Loucy (cell line): Measurements from ENCODE around the gene CRYL1.

Source experiments
- H2AFZ ChIP-seq: fragments of 200-600 bp; sonication (generic); 2 replicates; pipeline ENCODE4 v1.6.0; 2016; ENCODE audit warnings: antibody characterized with exemption, mild to moderate bottlenecking, low read length, moderate library complexity
- H3F3A ChIP-seq: fragments of 200-600 bp; 2 replicates; pipeline ENCODE4 v1.6.0; 2016; ENCODE audit warnings: antibody characterized with exemption, low read depth, mild to moderate bottlenecking
- H3K27me3 ChIP-seq: fragments of 200-600 bp; sonication (generic); 2 replicates; pipeline ENCODE4 v1.6.1; 2014; ENCODE audit warnings: low read length, mild to moderate bottlenecking; ENCODE audit not compliant: insufficient read depth, poor library complexity, severe bottlenecking
- H3K36me3 ChIP-seq: fragments of 200-600 bp; sonication (generic); 2 replicates; pipeline ENCODE4 v1.6.1; 2016; ENCODE audit warnings: low read length; ENCODE audit not compliant: insufficient read depth
- H3K4me1 ChIP-seq: fragments of 200-600 bp; sonication (generic); 2 replicates; pipeline ENCODE4 v1.5.1; 2014; ENCODE audit warnings: low read length, mild to moderate bottlenecking; ENCODE audit not compliant: insufficient read depth, poor library complexity, severe bottlenecking
- H3K4me2 ChIP-seq: fragments of 200-600 bp; sonication (generic); 2 replicates; pipeline ENCODE4 v1.6.0; 2014; ENCODE audit warnings: antibody characterized with exemption, low read length, low read depth, mild to moderate bottlenecking; ENCODE audit not compliant: poor library complexity, severe bottlenecking
- H3K4me3 ChIP-seq: fragments of 200-600 bp; sonication (generic); 2 replicates; pipeline ENCODE4 v1.5.1; 2014; ENCODE audit warnings: low read length, mild to moderate bottlenecking, mixed read lengths; ENCODE audit not compliant: poor library complexity, severe bottlenecking
- H3K79me2 ChIP-seq: fragments of 200-600 bp; sonication (generic); 2 replicates; pipeline ENCODE4 v1.6.1; 2014; ENCODE audit warnings: low read length; ENCODE audit not compliant: insufficient read depth
- H3K9ac ChIP-seq: fragments of 200-600 bp; sonication (generic); 2 replicates; pipeline ENCODE4 v1.6.0; 2014; ENCODE audit warnings: mild to moderate bottlenecking, low read depth, low read length, moderate library complexity; ENCODE audit not compliant: poor library complexity, severe bottlenecking
- H3K9me2 ChIP-seq: fragments of 200-600 bp; sonication (generic); replicated peaks from 2 replicates; pipeline ENCODE4 v1.6.1; 2016; ENCODE audit warnings: low read depth, low read length, mixed read lengths
- H3K9me3 ChIP-seq: fragments of 200-600 bp; sonication (generic); 2 replicates; pipeline ENCODE4 v1.6.1; 2014; ENCODE audit warnings: mild to moderate bottlenecking, antibody characterized with exemption, low read length, low read depth; ENCODE audit not compliant: insufficient read depth
- H4K20me1 ChIP-seq: fragments of 200-600 bp; sonication (generic); 2 replicates; pipeline ENCODE4 v1.6.0; 2014; ENCODE audit warnings: antibody characterized with exemption, low read length, mild to moderate bottlenecking; ENCODE audit not compliant: insufficient read depth, poor library complexity, severe bottlenecking
- EZH2phosphoT487 ChIP-seq: fragments of 200-600 bp; IDR thresholded peaks from 2 replicates; pipeline ENCODE4 v1.6.1; 2018; ENCODE audit warnings: antibody characterized with exemption, mild to moderate bottlenecking, moderate library complexity, borderline replicate concordance
- TF ChIP-seq, protein P1 (sequence below): fragments of 200-600 bp; sonication (generic); conservative IDR thresholded peaks from 2 replicates; pipeline ENCODE4 v1.5.1; 2014; ENCODE audit warnings: mild to moderate bottlenecking, antibody characterized with exemption, low read length

Gene CRYL1

DNA sequence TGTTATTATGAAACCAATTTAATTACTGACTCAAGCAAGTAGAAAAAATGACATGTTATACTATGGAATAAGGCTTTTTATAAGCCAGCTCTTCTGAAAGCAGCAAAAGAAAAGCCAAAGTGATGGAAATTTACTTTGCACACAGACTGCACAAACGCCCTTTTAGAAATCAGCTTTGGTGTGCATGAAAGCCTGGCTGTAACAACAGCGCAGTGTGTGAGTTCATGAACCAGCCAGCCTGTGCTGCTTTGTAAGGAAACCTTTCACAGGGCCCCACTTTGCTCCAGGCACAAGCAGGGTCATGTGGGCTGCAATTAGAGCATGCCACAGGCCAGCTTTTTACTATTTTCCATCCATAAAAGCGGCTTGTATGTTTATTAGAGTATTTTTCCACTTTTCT lies 27.7 kb upstream of the CRYL1 start:
- Histone ChIP-seq H3K79me2 (no peaks in the 10 kb centered on the region), H3K36me3 (no peaks in the 10 kb centered on the region), H3K9me3 (no peaks in the 10 kb centered on the region), H3K4me3 (no peak overlapping the region), H2AFZ (no peak overlapping the region), H3K4me1 (peaks cover 6% of the 10 kb centered on the region), H3K9me2 (no peaks in the 10 kb centered on the region), H3K27me3 (no peaks in the 10 kb centered on the region), H3K9ac (no peak overlapping the region), H3K4me2 (no peak overlapping the region), H4K20me1 (no peaks in the 10 kb centered on the region), H3F3A (no peaks in the 10 kb centered on the region)
- no peak for TF ChIP-seq EZH2phosphoT487
- TF ChIP-seq, protein P1, sequence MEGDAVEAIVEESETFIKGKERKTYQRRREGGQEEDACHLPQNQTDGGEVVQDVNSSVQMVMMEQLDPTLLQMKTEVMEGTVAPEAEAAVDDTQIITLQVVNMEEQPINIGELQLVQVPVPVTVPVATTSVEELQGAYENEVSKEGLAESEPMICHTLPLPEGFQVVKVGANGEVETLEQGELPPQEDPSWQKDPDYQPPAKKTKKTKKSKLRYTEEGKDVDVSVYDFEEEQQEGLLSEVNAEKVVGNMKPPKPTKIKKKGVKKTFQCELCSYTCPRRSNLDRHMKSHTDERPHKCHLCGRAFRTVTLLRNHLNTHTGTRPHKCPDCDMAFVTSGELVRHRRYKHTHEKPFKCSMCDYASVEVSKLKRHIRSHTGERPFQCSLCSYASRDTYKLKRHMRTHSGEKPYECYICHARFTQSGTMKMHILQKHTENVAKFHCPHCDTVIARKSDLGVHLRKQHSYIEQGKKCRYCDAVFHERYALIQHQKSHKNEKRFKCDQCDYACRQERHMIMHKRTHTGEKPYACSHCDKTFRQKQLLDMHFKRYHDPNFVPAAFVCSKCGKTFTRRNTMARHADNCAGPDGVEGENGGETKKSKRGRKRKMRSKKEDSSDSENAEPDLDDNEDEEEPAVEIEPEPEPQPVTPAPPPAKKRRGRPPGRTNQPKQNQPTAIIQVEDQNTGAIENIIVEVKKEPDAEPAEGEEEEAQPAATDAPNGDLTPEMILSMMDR, result no peak

DNA sequence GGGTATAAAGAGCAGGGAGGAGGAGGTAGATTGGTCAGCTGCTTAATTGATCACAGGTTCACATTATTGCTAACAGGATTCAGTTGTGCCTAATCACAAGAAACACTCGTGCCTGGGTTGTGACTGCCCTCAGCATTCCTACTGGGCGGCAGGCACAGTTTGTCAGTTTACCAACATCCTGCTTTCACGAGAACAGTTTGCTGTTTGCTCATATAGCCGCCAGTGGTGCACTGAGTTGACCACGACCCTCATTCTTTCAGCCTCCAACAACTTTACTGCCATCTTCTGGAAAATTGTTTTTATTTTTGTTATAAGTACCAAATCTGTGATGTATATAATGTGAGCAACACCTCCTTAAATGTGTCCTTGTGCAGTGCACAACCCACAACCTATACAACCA lies 25.1 kb upstream of the CRYL1 start:
- TF ChIP-seq EZH2phosphoT487, result no peak
- TF ChIP-seq, protein P1, result peak; percentile 45
- Histone ChIP-seq H3K4me3 (no peak overlapping the region), H3K9me2 (no peaks in the 10 kb centered on the region), H3K79me2 (no peaks in the 10 kb centered on the region), H2AFZ (peak overlapping the region; percentile 61), H3K9me3 (no peaks in the 10 kb centered on the region), H4K20me1 (no peaks in the 10 kb centered on the region), H3F3A (no peaks in the 10 kb centered on the region), H3K27me3 (no peaks in the 10 kb centered on the region), H3K4me1 (peaks cover 16% of the 10 kb centered on the region), H3K4me2 (no peak overlapping the region), H3K36me3 (no peaks in the 10 kb centered on the region), H3K9ac (no peak overlapping the region)

DNA sequence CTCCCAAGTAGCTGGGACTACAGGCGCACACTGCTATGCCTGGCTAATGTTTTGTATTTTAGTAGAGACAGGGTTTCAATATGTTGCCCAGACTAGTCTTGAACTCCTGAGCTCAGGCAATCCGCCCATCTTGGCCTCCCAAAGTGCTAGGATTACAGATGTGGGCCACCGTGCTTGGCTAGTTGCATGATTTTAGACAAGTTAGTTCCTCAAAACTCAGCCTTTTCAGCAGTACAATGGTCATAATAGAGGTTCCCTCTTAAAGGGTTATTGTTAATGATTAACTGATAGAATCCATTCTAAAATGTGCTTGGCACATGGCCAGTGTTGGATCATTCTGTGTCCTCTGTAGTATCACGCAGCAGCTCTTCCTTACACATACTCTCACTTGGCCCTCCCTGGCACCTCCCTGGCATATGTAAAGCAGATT lies 21.8 kb upstream of the CRYL1 start:
- H4K20me1 ChIP-seq, result no peaks in the 10 kb centered on the region
- no peak overlapping the region for H3K9ac ChIP-seq
- no peaks in the 10 kb centered on the region for H3F3A ChIP-seq
- H2AFZ ChIP-seq, result peak overlapping the region; percentile 2; the same call in 1 of the 2 replicates
- no peak overlapping the region for H3K4me3 ChIP-seq
- H3K9me2 ChIP-seq, result no peaks in the 10 kb centered on the region
- H3K79me2 ChIP-seq, result no peaks in the 10 kb centered on the region
- no peak for TF ChIP-seq EZH2phosphoT487
- TF ChIP-seq, protein P1, result no peak
- H3K4me1 ChIP-seq, result peaks cover 21% of the 10 kb centered on the region
- H3K36me3 ChIP-seq, result no peaks in the 10 kb centered on the region
- H3K27me3 ChIP-seq, result no peaks in the 10 kb centered on the region
- no peaks in the 10 kb centered on the region for H3K9me3 ChIP-seq
- no peak overlapping the region for H3K4me2 ChIP-seq
